DOHH2 (cell line): ENCODE measurements around the gene ZNF778.

Experiments used
- H3F3A ChIP-seq: fragments of 200-600 bp; sonication (generic), shearing (Covaris generic); 2 replicates; pipeline ENCODE4 v1.6.0; 2016; ENCODE audit warnings: antibody characterized with exemption, mild to moderate bottlenecking; ENCODE audit not compliant: control insufficient read depth, insufficient read depth
- H3K27ac ChIP-seq: fragments of 200-600 bp; sonication (generic); 2 replicates; pipeline ENCODE4 v1.5.1; 2014; ENCODE audit warnings: low read depth, mild to moderate bottlenecking, low read length, moderate library complexity
- H3K27me3 ChIP-seq: fragments of 200-600 bp; sonication (generic); 2 replicates; pipeline ENCODE4 v1.6.1; 2014; ENCODE audit warnings: mild to moderate bottlenecking, low read length, mixed read lengths; ENCODE audit not compliant: control insufficient read depth
- H3K36me3 ChIP-seq: fragments of 200-600 bp; sonication (generic); 2 replicates; pipeline ENCODE4 v1.6.1; 2014; ENCODE audit warnings: mild to moderate bottlenecking, low read length, moderate library complexity, mixed read lengths; ENCODE audit not compliant: control insufficient read depth
- H3K4me1 ChIP-seq: fragments of 200-600 bp; sonication (generic); 2 replicates; pipeline ENCODE4 v1.6.1; 2014; ENCODE audit warnings: mild to moderate bottlenecking, low read length, mixed read lengths; ENCODE audit not compliant: control insufficient read depth
- H3K4me2 ChIP-seq: fragments of 200-600 bp; sonication (generic); 2 replicates; pipeline ENCODE4 v1.6.0; 2014; ENCODE audit warnings: mild to moderate bottlenecking, low read length, moderate library complexity
- H3K4me3 ChIP-seq: fragments of 200-600 bp; sonication (generic); 2 replicates; pipeline ENCODE4 v1.5.1; 2014; ENCODE audit warnings: mild to moderate bottlenecking, low read length, mixed read lengths
- H3K79me2 ChIP-seq: fragments of 200-600 bp; sonication (generic); 2 replicates; pipeline ENCODE4 v1.6.1; 2014; ENCODE audit warnings: mild to moderate bottlenecking, low read length, mixed read lengths; ENCODE audit not compliant: control insufficient read depth
- H3K9me2 ChIP-seq: fragments of 200-600 bp; sonication (generic); replicated peaks from 2 replicates; pipeline ENCODE4 v1.6.1; 2014; ENCODE audit warnings: mild to moderate bottlenecking, low read length, mixed read lengths; ENCODE audit not compliant: control insufficient read depth
- H3K9me3 ChIP-seq: fragments of 200-600 bp; sonication (generic); 2 replicates; pipeline ENCODE4 v1.6.1; 2014; ENCODE audit warnings: antibody characterized with exemption, low read length, mixed read lengths; ENCODE audit not compliant: control insufficient read depth, insufficient read depth
- H4K20me1 ChIP-seq: fragments of 200-600 bp; sonication (generic); 2 replicates; pipeline ENCODE4 v1.6.0; 2014; ENCODE audit warnings: low read depth, mild to moderate bottlenecking, antibody characterized with exemption, low read length, moderate library complexity; ENCODE audit not compliant: control insufficient read depth, insufficient read depth
- CTCF ChIP-seq: fragments of 200-600 bp; sonication (generic); IDR thresholded peaks from one replicate; pipeline ENCODE4 v1.5.1; 2014; ENCODE audit warnings: antibody characterized with exemption, mild to moderate bottlenecking, low read depth, low read length; ENCODE audit not compliant: poor library complexity, severe bottlenecking
- EZH2phosphoT487 ChIP-seq: fragments of 200-600 bp; sonication (generic); IDR thresholded peaks from 2 replicates; pipeline ENCODE4 v1.6.1; 2017; ENCODE audit warnings: borderline replicate concordance, mild to moderate bottlenecking, antibody characterized with exemption, low read length, moderate library complexity, mixed read lengths

ZNF778 gene

GRCh38 chr16:89248196-89248982, 30.9 kb downstream of the ZNF778 start:
- no peak for TF ChIP-seq EZH2phosphoT487
- no peak for TF ChIP-seq CTCF
- H4K20me1 ChIP-seq: no peaks in the 10 kb centered on the region

GRCh38 chr16:89253548-89254287, 36.2 kb downstream of the ZNF778 start:
- Histone ChIP-seq H3K4me3 (no peak overlapping the region), H3K9me3 (no peaks in the 10 kb centered on the region; the same call in 1 of the 2 replicates), H3K27ac (no peak overlapping the region), H3K4me1 (no peaks in the 10 kb centered on the region), H3F3A (no peaks in the 10 kb centered on the region), H3K36me3 (no peaks in the 10 kb centered on the region), H3K9me2 (no peaks in the 10 kb centered on the region), H4K20me1 (no peaks in the 10 kb centered on the region), H3K79me2 (no peaks in the 10 kb centered on the region), H3K27me3 (no peaks in the 10 kb centered on the region), H3K4me2 (no peak overlapping the region)
- TF ChIP-seq CTCF (no peak), EZH2phosphoT487 (no peak)

More at GRCh38 chr16:89248196-89248982, 30.9 kb downstream of the ZNF778 start:
- no peak overlapping the region for H3K4me2 ChIP-seq
- no peaks in the 10 kb centered on the region for H3K27me3 ChIP-seq
- H3K4me3 ChIP-seq: no peak overlapping the region
- H3K36me3 ChIP-seq: no peaks in the 10 kb centered on the region
- no peaks in the 10 kb centered on the region for H3K79me2 ChIP-seq
- H3K27ac ChIP-seq: no peak overlapping the region
- H3K4me1 ChIP-seq: peaks cover 6% of the 10 kb centered on the region
- H3K9me3 ChIP-seq: no peaks in the 10 kb centered on the region; the same call in 1 of the 2 replicates
- no peaks in the 10 kb centered on the region for H3K9me2 ChIP-seq
- no peaks in the 10 kb centered on the region for H3F3A ChIP-seq

- Histone ChIP-seq H3K36me3 (no peaks in the 10 kb centered on the region), H3K79me2 (no peaks in the 10 kb centered on the region), H3K9me2 (no peaks in the 10 kb centered on the region), H3K9me3 (no peaks in the 10 kb centered on the region), H3K27ac (no peak overlapping the region), H3K4me1 (no peaks in the 10 kb centered on the region), H3K27me3 (no peaks in the 10 kb centered on the region), H3F3A (0 out of 2 replicates have a peak, but pooled peaks cover 3% of the 10 kb centered on the region), H3K4me2 (no peak overlapping the region), H3K4me3 (no peak overlapping the region), H4K20me1 (no peaks in the 10 kb centered on the region)
- TF ChIP-seq EZH2phosphoT487 (no peak), CTCF (no peak)
Observed at GRCh38 chr16:89256651-89257254, 39.2 kb downstream of the ZNF778 start.
